ENCODE data around the gene HABP2.

DNA sequence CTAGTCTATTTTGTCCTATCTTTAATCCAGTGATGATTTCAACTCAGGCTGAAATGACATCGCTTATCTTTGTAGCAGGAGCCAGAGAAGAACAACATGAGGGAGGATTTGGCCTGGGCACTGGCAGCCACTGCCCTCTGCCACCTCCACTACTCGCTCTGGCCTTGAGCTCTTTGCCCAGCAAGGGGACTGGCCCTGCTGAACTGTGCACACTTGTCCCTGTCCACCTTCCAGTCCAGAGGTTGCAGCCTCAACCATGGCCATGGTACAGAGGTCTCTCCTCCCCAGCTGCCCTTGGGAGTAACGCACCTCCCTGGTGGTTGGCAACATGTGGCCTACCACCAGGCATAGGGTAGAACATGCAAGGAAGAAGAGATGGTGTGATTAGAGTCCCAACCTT lies 8.4 kb downstream of the HABP2 start:
- TF ChIP-seq POLR2A (IDR thresholded peaks at IDR 0.05): no peak
- TF ChIP-seq, protein P1, sequence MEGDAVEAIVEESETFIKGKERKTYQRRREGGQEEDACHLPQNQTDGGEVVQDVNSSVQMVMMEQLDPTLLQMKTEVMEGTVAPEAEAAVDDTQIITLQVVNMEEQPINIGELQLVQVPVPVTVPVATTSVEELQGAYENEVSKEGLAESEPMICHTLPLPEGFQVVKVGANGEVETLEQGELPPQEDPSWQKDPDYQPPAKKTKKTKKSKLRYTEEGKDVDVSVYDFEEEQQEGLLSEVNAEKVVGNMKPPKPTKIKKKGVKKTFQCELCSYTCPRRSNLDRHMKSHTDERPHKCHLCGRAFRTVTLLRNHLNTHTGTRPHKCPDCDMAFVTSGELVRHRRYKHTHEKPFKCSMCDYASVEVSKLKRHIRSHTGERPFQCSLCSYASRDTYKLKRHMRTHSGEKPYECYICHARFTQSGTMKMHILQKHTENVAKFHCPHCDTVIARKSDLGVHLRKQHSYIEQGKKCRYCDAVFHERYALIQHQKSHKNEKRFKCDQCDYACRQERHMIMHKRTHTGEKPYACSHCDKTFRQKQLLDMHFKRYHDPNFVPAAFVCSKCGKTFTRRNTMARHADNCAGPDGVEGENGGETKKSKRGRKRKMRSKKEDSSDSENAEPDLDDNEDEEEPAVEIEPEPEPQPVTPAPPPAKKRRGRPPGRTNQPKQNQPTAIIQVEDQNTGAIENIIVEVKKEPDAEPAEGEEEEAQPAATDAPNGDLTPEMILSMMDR (IDR thresholded peaks at IDR 0.05): no peak
